C4-2B (cell line): ENCODE results near the gene ZFP64.
A peak's percentile ranks its signal among the peaks of the same experiment; 100 is the strongest.

Experiments used
- ZFX ChIP-seq: fragments of 450-650 bp; IDR thresholded peaks from 2 replicates; pipeline ENCODE4 v1.6.1; 2017
- TF ChIP-seq, protein P1 (sequence below): fragments of 450-650 bp; conservative IDR thresholded peaks from 2 replicates; pipeline ENCODE4 v1.5.1; 2017; ENCODE audit warnings: mild to moderate bottlenecking

GRCh38 chr20:52219441-52219840, 27.9 kb upstream of the ZFP64 start:
- TF ChIP-seq, protein P1, sequence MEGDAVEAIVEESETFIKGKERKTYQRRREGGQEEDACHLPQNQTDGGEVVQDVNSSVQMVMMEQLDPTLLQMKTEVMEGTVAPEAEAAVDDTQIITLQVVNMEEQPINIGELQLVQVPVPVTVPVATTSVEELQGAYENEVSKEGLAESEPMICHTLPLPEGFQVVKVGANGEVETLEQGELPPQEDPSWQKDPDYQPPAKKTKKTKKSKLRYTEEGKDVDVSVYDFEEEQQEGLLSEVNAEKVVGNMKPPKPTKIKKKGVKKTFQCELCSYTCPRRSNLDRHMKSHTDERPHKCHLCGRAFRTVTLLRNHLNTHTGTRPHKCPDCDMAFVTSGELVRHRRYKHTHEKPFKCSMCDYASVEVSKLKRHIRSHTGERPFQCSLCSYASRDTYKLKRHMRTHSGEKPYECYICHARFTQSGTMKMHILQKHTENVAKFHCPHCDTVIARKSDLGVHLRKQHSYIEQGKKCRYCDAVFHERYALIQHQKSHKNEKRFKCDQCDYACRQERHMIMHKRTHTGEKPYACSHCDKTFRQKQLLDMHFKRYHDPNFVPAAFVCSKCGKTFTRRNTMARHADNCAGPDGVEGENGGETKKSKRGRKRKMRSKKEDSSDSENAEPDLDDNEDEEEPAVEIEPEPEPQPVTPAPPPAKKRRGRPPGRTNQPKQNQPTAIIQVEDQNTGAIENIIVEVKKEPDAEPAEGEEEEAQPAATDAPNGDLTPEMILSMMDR = peak; percentile 36
- no peak for TF ChIP-seq ZFX
